ENCODE measurements around the gene DBNDD1. TPM values are rescaled to one million over a fixed set of nuclear protein-coding genes. Genes with fewer than 3 reads are reported as not detected.
A peak's percentile ranks its signal among the peaks of the same experiment; 100 is the strongest.

DBNDD1 gene
- total and polyA plus RNA-seq, 10 of the 15 experiments (the other 5 are each of a cell fraction or from before 2014, with no cell fraction given): 0.06 to 4.6 (median 0.55) TPM

DNA sequence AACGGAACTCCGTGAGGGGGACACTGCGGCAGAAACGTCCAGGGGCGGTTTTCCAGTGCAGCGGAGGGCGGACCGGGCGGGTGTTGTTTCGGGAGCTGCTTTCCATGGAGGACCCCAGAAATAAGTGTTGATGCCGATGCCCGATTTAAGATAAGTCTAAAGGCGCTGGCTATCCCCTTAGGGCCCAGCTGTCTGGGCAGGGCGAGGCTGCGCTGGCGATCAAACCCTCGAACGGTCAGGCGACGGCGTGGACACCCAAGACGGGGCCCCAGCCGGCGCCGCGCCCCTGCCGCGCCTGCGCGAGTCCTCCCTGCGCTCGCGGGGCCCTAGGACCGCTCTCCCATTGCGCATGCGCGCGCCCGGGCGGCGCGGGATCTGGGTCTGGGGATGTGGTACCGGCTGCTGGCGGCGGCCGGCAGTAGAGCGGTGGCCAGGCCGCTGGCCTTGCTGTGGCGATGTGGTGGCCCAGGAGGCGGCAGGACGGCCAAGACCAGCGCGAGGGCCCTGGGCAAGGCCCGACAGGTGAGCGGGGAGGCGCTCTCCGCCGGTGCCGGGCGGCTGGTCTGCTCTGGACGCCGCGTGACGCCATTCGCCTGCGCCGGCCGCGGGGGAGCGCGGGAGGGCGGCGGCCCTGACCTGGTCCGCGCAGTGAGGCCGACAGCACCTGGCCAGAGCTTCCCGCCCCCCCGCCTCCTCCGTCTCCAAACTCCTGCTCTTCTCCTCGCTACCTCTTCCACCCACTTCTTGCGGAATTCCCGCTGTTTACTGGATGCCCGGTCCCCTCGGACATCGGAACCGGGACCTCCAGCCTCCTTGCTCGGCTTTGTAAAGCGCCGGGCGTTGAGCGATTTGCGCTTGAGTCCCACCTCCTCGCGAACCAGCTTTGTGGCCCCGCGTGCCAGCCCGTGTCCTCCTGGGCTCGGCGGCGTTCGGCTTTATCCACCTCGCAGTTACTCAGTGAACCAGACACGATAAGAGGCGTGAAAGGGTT lies 46.7 kb downstream of the DBNDD1 start (continued):
- TF ChIP-seq E4F1 (IDR thresholded peaks at IDR 0.05; ENCODE audit: borderline replicate concordance, partially characterized antibody) (no peak), ZZZ3 (IDR thresholded peaks at IDR 0.05; ENCODE audit: control insufficient read depth, insufficient read length, low read depth) (no peak), GATAD2B (conservative IDR thresholded peaks at IDR 0.05; ENCODE audit: low read depth) (peak; percentile 87), SPI1 (IDR thresholded peaks at IDR 0.05; ENCODE audit: borderline replicate concordance, insufficient read depth, low read depth, low read length) (no peak), ZNF274 (IDR thresholded peaks at IDR 0.05; ENCODE audit: insufficient read depth, insufficient read length) (no peak), SIX5 (IDR thresholded peaks at IDR 0.05; ENCODE audit: low read depth, low read length, severe bottlenecking) (peak; percentile 40), STAT3 (IDR thresholded peaks at IDR 0.05; ENCODE audit: low read depth, low read length) (no peak), MEF2B (IDR thresholded peaks at IDR 0.05; ENCODE audit: partially characterized antibody, poor library complexity, severe bottlenecking) (peak; percentile 29), NRF1 (conservative IDR thresholded peaks at IDR 0.05; ENCODE audit: low read depth, low read length) (peak; percentile 97), ATF7 (IDR thresholded peaks at IDR 0.05; ENCODE audit: low read depth) (no peak), POLR2AphosphoS2 (IDR thresholded peaks at IDR 0.05; ENCODE audit: low read depth, low read length) (no peak), E2F8 (IDR thresholded peaks at IDR 0.05; ENCODE audit: low read depth, partially characterized antibody) (no peak), SMAD1 (IDR thresholded peaks at IDR 0.05; ENCODE audit: low read depth, partially characterized antibody) (no peak), CBX3 (IDR thresholded peaks at IDR 0.05; ENCODE audit: borderline replicate concordance, low read depth) (no peak), ZNF592 (IDR thresholded peaks at IDR 0.05) (no peak), BRCA1 (IDR thresholded peaks at IDR 0.05; ENCODE audit: low read depth, low read length) (no peak; the same call in 1 of the 2 replicates)
- TF ChIP-seq, protein P1, sequence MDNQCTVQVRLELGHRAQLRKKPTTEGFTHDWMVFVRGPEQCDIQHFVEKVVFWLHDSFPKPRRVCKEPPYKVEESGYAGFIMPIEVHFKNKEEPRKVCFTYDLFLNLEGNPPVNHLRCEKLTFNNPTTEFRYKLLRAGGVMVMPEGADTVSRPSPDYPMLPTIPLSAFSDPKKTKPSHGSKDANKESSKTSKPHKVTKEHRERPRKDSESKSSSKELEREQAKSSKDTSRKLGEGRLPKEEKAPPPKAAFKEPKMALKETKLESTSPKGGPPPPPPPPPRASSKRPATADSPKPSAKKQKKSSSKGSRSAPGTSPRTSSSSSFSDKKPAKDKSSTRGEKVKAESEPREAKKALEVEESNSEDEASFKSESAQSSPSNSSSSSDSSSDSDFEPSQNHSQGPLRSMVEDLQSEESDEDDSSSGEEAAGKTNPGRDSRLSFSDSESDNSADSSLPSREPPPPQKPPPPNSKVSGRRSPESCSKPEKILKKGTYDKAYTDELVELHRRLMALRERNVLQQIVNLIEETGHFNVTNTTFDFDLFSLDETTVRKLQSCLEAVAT (IDR thresholded peaks at IDR 0.05): peak; percentile 47; the same call in 1 of the 2 replicates
